T-helper 1 cell treated with Interleukin-12 subunit alpha and Interleukin-12 subunit beta and Interleukin-4 antibody, amounts not matched to agents 30 ng/mL and 1 ng/mL, for 36 hours (primary cell): ENCODE data around the gene ADCY7. TPM values are rescaled to one million over a fixed set of nuclear protein-coding genes. Genes with fewer than 3 reads are reported as not detected.

Experiments used
- intact Hi-C: fragments of 100-400 bp; cut with micrococcal nuclease; formaldehyde crosslinking; loops from one replicate; pipeline ENCODE4 v1.15.1; 2024
- total RNA-seq: library from RNA; stranded (reverse); gene quantifications from 2 replicates; pipeline ENCODE4 v1.2.3, GENCODE V29; 2022

ADCY7 gene
- total RNA-seq, 1 donor from 2014 or later: 213 TPM

DNA sequence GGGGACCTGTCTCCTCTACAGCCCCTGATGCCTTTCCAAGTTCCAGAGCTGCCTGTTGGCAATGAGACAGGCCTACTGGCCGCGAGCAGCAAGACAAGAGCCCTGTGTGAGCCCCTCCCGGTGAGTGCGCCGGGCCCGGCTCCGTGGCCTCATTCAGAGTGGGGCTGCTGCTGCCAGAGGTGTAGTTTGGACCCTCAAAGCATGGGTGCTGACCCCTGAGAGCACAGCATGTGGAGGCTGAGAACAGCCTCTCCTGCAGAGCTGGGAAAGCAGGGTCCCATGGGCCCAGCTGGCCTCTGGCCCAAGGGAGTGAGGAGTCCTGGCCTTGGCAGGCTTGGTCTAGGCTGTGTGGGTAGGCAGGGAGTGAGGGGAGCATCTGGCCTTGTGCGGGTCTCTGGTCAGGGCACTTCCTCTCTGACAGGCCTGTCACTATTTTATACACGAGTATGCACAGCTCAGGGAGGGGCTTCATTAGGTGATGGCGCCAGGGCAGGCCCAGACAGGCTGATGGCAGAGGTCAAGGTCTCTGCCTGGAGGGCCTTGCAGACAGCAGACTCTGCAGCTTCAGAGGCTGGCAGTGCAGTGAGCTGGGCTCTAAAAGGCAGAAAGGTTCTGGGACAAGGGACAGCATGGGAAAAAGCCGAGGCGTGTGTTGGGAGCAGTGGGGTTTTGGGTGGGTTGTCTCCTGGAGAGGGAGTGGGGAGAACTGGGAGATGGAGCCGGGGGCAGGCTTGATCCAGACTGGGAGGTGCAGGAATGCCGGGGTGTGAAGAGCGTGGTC lies 43.4 kb downstream of the ADCY7 start:
- intact Hi-C loops: no loop called here

DNA sequence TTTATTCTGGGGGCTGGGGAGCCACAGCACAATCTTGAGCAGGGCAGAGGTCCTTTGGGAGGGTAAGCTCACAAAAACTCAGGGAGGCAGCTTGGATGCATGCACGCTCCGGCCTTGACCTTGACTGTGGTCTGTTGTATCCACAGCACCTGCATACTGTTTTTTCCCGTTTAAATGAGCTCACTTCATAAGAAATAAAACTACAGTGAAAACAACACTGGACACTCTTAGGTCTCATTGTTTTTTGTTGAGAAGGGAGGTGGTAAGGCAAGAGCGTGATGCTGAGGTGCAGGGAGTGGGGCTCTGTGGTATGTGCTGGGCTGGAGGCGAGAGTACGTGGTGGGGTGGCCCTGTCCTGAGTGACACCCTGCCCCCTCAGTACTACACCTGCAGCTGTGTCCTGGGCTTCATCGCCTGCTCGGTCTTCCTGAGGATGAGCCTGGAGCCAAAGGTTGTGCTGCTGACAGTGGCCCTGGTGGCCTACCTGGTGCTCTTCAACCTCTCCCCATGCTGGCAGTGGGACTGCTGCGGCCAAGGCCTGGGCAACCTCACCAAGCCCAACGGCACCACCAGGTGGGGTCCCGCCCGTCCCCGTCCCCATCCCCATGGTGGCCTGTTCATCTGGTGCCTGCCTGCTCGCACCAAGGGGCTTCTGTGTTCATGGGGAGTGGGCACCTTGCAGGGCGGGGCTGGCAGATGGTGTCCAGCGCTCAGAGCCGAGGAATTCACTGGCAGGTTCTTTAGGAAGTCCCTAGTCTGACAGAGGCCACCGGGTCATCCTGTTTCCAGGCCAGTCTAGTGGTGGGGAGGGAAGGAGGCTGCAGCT lies 44.2 kb downstream of the ADCY7 start:
- intact Hi-C loops: no loop called here

DNA sequence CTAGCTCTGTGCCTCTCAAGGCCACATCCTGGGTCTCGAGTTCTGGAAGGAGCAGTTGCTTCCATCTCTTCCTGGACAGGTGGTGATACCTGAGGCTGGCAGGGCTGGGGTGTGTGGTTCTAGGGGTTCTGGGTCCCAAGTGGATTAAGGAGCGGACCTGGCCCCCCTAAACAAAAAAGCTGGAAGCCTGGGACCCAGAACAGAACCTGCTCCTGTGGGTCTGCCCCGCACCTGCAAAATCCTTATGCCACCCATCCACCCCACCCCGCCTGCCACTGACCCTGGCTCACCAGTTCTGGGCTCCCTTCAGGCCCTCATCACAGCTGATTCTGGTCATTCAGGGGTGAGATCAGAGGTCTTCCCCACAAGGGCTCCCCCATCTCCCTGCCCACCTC lies 44.8 kb downstream of the ADCY7 start:
- intact Hi-C loops: no loop called here

DNA sequence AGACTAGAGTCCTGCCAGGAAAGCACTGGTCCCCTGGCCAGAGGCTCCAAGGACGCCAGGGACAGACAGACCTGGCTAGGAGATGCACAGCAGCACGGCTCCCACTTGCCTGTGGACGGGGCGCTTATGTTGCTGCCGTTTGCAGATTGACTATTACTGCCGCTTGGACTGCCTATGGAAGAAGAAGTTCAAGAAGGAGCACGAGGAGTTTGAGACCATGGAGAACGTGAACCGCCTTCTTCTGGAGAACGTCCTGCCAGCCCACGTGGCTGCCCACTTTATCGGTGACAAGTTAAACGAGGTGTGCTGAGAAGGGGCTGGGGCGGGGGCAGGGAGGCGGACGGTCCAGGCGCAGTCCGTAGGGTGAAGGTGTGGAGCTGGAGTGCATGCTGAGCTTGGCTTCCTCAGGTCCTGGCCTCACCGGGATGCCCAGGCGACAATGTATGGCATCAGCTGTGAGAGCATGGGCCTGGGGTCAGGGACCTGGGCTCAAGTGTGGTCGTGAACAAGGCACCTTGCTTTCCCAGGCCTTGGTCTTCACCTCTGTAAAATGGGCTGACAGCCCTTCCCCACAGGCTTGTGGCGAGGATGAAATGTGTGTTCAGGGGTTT lies 45.6 kb downstream of the ADCY7 start:
- intact Hi-C loops: no loop called here

DNA sequence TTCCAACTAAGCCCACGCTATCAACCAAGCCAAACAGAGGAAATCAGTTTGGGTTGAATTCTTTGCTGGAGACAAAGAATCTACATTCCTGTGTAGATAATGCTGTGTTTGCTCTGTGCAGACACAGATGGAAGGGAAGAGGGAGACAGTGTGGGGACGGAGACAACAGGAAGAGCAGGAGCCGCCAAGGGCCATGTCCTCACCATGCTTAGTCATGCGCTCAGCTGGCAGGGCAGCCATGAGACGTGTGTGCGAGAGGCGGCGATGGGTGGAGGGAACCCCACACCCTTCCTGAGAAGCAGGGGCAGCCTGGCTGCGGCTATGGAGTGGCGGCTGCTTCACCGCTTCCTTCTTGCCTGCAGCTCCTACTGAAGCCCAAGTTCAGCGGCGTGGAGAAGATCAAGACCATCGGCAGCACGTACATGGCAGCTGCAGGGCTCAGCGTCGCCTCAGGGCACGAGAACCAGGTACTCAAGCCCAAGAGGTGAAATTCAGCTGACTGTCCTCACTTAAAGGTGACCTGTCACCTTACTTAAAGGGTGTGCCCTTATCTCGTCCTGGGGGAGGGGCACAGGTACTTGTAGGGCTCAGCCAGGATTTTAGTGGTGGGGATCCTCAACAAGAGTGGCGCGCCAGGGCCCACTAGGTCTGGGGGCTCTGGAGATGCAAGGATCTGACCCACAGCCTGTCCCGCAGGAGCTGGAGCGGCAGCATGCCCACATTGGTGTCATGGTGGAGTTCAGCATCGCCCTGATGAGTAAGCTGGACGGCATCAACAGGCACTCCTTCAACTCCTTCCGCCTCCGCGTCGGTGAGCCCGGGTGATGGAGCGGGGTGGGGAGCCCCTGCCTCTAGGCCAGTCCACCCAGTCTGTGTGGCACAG lies 47.5 kb downstream of the ADCY7 start:
- intact Hi-C loops: loop anchor here (1.0 kb wide), 1 partner anchor 48 kb away; the partner anchor contains the start of gene ADCY7

DNA sequence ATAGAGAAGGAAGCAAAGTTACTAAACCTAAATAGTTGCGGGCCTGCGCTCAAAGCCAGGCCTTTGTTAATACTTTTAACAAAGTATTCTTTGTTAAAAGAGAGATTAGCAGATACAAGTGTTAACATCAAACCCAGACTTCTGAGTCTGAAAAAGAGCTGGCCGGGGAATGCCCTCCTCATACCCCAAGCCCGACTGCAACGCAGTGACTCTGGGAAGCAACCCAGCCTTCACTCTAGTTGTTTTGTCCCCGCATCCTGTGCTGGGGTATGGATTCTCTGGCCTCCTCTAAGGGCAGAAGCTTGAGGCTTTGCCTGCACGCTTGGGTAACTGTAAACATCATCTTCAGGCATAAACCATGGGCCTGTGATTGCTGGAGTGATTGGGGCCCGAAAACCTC lies 48.3 kb downstream of the ADCY7 start:
- intact Hi-C loops: no loop called here

DNA sequence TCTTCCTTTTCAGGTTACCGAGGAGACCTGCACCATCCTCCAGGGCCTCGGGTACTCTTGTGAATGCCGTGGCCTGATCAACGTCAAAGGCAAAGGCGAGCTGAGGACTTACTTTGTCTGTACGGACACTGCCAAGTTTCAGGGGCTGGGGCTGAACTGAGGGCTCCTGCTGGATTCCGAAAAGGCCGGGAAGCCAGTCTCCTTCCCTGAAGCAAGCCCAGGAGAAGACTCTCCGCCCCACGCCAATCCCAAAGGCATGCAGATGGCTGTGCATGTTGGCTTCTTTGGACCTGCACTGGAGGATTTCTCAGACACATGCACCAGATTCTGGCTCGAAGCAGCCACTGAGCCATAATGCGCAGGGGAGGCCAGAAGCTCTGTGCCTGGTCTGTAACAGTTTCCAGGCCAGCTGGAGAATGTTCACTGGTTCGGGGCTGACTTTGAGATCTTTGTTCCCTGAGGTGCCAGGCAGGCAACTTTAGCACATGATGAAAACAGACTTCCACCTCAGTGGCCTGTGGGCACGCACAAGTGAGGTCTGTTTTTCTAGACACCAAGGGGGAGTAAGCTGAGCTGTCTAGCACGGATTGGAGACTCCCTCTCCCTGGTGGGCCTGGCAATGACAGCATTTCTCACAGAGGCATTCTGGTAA lies 49.1 kb downstream of the ADCY7 start:
- intact Hi-C loops: no loop called here

DNA sequence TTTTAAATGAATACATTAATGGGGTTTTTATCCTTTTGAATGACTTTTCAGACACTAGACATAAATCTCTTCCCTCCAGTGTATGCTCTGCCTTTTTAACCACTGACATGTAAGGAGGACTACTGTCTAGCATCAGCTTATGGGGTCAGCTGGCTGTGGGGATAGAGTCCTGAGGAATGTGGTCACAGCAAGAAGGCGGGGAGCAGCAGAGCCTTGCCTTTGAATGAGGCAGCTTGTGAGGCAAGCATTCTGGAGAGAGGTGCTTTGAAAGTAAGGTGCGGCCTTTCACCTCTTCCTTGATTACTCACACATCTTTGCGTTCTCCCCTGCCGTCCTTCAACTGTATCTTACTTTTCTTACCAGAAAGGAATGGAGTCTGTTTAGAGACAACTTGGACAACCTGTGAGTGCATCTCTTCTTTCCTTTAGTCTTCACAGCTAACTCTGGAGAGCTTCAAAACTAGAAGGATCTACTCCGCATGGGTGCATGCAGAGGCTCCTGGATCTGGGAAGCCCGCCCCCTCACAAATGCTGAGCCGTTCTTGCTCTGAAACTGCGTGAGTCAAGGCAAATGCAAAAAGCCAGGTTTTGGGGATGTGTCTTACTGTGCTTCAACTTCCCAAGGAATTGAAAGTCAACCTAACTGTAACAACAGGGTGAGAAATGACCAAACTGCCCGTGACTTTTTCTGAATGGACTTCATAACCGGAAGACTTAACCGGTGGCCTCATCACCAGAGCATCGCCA lies 49.9 kb downstream of the ADCY7 start:
- intact Hi-C loops: no loop called here

DNA sequence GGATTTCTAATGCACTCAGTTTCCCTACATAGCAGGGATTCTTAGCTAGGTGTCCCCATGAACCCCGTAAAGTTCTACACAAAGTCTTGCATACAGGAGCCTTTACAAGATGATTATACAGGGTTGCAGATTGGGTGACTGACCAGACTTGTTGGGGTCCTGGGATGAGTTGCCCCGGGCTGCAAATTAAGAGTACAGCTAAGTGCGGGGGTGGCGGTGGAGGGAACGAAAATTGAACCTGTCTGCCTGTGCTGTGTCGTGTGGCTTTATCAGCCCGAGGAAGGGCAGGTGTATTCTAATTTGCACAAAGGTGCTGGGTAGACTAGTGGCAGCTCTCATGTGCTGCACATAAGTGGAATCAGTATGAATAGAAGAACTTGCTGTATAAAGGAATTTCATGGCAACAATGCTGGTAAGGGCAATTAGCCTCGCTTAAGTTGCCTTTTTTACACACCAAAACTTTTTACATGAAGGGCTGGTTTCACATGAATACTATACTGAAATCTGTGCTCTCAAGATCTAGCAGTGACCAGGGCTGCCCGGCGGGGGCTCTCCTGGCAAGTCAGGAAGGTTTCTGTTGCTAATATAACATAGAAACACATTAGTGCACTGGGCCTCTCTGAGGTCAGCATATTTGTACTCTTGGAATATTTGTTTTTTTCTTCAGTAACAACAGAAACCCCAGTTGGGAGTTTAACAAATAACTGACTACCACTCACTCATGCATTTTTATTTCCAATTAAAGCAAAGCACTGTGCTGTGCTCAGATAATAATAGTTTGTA lies 50.7 kb downstream of the ADCY7 start:
- intact Hi-C loops: no loop called here

DNA sequence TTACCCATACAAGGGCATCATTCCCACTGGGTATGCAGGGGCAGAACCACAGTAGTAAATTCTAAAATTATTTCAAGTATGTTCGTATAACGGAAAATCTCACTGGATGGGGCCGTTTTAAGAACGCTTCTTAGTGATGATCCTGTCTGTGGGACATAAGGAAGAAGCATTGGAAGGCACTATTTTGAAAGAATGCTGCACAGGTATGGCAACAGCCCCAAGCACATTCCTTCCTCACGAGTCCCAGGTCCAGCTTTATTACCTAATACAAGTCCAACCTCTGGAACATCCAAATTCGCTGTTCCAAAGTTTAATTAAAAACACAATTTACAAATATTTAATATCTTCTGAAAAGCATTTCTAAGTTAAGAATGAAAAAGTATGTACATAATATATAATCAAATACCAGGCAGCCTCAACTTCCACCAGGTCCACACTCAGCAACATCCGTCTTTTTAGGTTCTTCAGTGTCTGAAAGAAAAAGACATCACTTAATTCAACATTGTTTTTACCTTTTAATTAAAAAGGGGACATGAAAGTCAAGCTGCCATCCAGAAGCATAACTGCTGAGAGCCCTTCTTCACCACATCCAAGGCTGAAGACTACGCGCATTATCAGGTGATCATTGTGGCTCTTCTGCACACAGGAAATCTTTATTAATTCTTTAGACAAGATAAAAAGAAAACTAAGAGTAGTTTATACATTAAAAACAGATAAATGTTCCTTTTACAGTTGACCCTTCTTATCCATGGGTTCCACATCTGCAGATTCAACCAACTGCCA lies 52.6 kb downstream of the ADCY7 start:
- intact Hi-C loops: no loop called here

DNA sequence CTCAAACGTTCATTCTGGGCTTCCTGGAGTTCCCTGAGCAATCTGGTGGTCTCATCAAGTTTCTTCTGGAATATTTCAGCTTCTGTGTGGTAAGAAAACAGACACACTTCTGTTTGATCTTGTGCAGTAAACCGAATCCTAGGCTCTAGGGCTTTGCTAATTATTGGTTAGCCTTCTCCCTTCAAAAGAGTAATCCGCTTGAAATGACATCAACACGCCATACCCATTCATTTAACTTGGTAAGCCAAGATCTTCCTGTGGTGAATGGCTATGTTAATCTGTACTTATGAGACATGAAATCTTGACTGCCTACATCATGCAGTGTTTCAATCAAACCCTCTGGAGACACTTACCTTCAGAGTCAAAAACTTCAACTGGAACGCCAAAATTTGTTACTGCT lies 54.0 kb downstream of the ADCY7 start:
- intact Hi-C loops: no loop called here

DNA sequence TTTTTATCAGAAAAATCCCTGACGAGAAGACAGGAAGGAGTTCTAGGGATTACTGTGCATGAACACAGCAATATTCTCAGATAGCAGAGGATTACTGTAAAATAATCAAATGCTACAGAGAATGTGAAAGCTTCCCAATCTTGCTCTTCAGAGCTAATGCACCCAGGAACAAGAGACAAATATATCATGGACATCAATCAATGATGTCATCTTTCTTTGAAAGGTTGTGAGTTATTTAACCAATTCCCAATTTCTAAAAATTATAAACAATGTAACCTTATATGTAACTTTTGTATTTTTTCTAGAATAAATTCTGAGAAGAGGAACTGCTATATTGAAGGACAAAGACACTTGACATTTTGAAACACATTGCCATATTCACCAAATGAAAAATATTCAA lies 56.0 kb downstream of the ADCY7 start:
- intact Hi-C loops: no loop called here

DNA sequence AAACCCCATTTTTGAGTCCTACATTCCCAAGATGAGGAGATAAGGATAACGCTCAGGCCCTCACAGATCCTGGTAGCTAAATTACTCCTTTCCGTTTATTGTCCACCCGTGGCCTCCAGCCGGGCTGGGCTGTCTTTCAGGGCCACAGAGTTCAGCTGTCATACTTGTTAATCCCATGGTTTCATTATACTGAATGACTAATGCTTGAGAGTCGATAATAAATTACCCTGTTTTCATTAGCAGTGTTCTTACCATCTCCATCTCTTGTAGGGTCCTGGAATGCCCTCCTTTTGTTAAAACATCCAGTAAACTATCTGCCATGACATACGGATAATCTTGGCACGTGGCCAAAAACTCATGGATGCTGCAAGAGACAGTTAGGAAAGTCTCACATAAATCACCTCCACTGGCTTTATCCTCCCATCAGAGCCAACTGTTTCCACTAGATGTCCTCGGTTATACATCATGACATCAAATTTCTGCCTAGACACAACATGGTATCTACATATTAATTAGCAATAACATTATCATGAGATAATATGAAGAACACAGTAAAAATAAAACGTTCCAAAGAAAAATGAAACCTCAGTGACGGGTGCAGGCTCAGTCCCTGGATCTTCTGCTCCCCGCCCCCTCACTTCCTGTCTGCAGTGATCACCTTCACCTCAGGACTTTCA lies 57.1 kb downstream of the ADCY7 start:
- intact Hi-C loops: loop anchor here (1.0 kb wide), 1 partner anchor 483 kb away; no protein-coding TSS in a partner anchor

DNA sequence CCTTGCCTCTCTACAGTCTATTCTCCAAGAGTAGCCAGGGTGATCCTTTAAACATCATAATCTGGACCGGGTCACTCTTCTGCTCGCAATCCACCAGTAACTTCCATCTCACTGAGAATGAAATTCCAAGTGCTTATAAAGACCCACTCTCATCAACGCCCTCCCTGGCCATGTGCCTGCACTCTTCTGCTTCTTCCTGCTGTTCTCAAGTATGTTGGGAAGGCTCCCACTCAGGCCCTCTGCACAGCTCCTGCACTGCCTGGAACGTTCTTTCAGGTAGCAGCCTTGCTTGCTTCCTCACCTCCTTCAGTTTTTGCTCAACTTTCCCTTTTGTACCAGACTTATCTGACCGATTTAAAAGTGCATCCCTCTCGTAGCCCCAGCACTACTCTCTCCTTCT lies 58.0 kb downstream of the ADCY7 start:
- intact Hi-C loops: no loop called here

DNA sequence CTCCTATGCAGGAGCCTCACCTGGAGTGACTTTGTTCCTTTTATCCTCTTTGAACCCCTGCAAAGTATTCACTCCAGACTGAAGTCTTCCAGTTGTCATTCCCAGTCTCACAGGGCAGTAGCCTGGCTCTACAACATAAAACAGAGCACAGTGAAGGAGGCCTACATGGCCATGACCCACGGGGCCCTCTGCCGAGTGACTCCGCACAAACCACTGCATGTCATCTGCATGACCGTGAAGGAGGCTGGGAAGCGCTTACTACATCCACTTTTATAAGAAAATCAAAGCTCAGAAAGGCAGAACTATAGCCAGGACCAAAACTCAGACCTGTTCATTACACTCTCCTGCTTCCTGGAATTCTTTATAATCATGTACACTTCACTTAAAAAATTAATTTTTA lies 59.9 kb downstream of the ADCY7 start:
- intact Hi-C loops: loop anchor here (2.0 to 5.0 kb wide), 2 partner anchors 183 to 259 kb away; partner anchors contain the start of gene HEATR3

DNA sequence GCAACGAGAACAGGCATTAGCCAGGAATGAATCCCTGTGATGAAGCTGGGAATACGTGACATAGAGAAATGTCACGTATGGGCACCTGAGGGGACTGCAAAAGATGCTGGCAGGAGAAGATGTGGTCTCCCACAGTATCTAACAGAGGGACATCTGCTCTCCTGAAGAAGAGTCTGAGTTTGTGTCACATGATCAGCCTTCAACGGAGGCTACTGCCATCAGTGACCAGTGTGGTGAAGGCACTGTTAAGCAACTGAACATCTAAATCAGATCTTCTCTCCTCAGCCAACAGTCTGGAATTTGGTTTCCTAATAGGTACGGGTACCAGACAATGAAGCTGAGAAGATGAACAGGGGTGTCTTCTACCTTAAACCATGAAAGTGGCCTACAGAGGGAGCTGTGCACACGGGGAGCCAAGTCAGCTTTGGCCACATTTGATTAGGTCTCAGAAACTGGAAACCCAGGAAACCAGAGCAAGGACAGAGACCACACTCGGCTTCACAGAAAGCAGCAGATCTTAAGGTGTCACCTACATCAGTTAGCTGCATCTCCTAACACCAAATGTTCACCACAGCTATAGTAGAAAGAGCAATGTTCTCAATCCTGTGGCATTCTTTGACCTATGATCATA lies 60.6 kb downstream of the ADCY7 start:
- intact Hi-C loops: loop anchor here (1.0 to 5.0 kb wide), 12 partner anchors 8 to 479 kb away; partner anchors contain the start of genes BRD7 and HEATR3
